Measurements from ENCODE around the gene STARD13.

- TF ChIP-seq CTCF (IDR thresholded peaks at IDR 0.05): no peak
- TF ChIP-seq EZH2 (IDR thresholded peaks at IDR 0.05; ENCODE audit: borderline replicate concordance, insufficient read depth, low read depth, low read length, poor library complexity, severe bottlenecking): no peak
Observed at GRCh38 chr13:33146843-33147611, 138.5 kb downstream of the STARD13 start.

All from B cell (primary cell).